ENCODE results near the gene RIPOR1.
A peak's percentile ranks its signal among the peaks of the same experiment; 100 is the strongest.
"Not testable (repeated sequence)": the region's sequence is repeated elsewhere in the genome, so short reads cannot be mapped to it uniquely, and the experiment has no call there.

The RIPOR1 gene

GRCh38 chr16:67528222-67528869 is at the start of gene RIPOR1:
RIPOR1 (plus strand) TSS chr16:67528829; CDS start chr16:67538447, 9,618 bp downstream.
- DNase-seq = peak; percentile 71

DNA sequence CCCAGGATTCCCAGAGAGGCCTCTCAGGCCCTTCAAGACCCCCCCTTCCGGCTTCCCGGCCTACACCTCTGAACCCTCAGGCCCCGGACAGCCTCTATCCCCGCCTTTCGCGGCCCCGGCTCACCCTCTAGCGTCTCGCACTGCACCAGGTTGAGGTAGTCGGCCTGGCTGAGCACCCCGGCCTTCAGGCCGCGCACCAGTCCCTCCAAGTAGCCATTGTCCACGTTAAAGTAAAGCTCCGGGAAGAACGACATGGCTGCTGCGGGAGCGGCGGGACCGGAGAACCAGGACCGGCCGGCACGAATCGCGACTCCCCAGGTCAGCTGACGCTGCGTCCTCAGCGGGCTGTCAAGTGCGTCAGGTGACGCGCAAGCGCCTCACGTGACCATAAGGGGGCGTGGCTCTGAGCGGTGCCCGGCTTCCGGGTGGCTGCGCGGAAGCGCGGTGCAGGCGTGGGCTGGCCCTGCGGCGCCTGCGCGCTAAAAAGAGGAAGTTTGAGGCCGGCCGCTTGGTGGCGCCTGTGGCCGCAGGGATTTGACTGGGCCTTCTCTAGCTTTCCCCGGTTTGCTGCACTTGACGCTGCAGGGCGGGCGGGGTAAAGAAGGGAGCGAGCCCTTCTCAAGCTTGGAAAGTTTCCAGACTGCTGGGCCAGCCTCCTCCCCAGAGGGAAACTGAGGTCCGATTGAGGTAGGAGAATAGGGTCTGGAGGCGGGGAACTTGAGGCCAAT is 47.6 kb upstream of the RIPOR1 start, which contains the start of gene ATP6V0D1:
Gene ATP6V0D1, minus strand, starts transcription at position 325 of the 728 bp plus-strand sequence. Its CDS starts 71 bp downstream, at position 254.
- peak; percentile 99 for DNase-seq

GRCh38 chr16:67481561-67482232 is 46.9 kb upstream of the RIPOR1 start:
- no peak for DNase-seq

DNA sequence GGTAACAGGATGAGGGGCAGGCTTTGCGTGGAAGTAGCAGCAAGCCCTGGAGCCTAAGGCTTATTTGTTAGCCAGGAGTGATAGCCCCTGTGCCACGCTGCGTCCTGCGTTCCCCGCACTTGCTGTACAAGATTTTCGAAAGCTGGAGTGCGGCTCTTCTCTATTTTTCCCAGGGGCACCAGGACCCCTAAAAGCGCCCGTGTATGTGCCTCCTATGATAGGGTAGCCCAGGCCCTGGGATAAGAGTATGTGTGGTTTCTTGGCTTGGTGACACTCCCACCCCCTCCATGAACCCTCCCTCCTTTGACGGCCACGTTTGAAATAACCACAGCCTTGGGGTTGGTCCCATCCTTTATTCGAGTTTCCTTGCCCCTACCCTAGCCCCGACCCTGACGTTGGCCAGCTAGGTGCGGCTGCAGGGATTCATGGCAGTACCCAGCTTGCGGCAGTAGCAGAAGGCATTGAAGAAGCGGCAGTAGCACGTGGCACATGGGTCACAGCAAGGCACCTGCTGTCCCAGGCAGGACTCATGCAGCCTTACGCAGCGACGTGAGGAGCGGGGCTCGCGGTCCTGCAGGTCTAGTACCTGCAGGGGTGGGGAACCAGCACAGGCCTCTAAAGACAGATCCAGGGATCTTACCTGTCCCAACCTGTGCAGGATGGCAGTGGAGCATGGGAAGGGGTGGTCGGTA is 46.2 kb upstream of the RIPOR1 start:
- DNase-seq = peak; percentile 67

- DNase-seq = no peak
These were observed 45.5 kb upstream of the RIPOR1 start, which contains the start of gene AGRP for GRCh38 chr16:67483150-67483549. AGRP (minus strand) TSS chr16:67483547; CDS start chr16:67483398, 149 bp downstream.

GRCh38 chr16:67483731-67484525 is 44.7 kb upstream of the RIPOR1 start:
- no peak for DNase-seq

- no peak for DNase-seq
These were observed 41.8 kb upstream of the RIPOR1 start for GRCh38 chr16:67486805-67487204.

DNA sequence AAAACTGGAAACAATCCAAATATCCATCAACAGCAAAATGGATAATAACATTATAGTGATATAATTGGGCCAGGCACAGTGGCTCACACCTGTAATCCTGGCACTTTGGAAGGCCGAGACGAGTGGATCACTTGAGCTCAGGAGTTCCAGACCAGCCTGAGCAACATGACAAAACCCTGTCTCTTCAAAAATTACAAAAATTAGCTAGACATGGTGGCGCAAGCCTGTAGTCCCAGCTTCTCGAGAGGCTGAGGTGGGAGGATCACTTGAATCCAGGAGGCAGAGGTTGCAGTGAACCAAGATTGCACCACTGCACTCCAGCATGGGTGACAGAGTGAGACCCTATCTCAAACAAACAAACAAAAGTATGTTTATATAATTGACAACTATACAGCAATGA is 41.1 kb upstream of the RIPOR1 start:
- DNase-seq = not testable (repeated sequence)

DNA sequence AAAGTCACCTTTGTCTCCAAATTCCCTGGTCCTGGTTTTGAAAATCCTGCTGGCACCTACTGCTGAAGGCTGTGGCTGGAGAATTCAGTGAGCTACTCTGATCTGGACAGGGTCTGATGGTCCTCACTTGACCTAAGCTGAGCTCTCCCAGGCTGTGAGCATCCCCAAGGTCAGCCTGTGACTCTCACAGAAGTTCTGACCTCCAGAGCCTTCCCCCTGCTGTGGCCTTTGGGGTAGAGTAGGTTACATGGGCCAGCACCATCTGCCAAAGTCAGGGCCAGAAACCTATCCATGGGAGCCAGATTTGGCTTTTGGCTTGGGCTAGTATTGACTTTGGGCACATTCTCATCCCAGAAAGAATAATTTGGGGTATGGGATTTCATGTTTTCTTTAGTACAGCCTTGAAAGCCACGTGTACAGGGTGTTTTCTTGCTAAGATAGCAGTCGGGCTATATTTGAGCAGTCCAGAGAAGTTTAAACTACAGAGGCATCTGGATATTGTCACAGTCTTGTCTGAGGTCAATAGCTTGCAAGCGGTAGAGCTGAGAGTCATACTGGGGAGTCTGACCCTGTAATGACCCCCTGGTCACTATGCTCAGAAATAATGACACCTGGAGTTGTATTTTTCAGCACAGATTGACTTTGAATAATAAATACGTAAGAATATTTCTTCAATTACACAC is 39.1 kb upstream of the RIPOR1 start:
- DNase-seq = no peak

GRCh38 chr16:67490335-67491096 is 38.1 kb upstream of the RIPOR1 start:
- DNase-seq = no peak

- DNase-seq = no peak
These were observed 29.5 kb upstream of the RIPOR1 start for GRCh38 chr16:67499106-67499505.

GRCh38 chr16:67504031-67505021 is 24.3 kb upstream of the RIPOR1 start:
- no peak for DNase-seq

DNA sequence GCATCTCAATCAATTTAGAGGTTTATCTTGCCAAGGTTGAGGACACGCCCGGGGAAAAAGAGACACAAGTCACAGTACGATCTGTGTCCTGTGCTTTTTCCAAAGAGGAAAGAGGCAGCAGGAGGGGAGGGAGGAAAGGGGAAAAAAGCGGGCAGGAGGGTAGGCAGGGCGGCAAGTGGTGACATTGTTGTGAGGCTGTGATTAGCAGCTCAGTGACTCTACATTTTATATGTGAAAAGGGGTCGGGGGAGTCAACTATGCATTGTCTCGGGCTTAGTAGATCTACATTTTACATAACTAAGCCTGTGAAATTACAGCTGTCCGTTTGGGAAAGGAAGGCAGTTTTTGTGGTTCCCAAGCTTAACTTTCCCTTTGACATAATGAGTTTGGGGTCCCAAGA is 22.2 kb upstream of the RIPOR1 start:
- no peak for DNase-seq

DNA sequence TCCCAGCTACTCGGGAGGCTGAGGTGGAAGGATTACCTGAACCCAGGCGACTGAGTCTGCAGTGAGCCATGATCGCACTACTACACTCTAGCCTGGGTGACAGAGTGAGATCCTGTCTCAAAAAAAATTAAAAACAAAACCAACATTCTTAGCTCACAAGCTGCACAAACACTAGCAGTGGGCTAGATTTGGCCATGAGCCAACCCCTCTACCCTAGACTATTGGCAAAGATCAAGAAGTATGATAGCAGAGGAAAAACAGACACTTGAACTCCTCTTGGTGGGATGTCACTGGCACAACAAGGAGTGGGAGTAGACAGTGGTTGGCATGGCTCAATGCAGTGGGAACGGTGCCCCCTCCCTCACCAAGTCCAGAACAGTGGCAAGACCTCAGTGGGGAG is 19.6 kb upstream of the RIPOR1 start:
- no peak for DNase-seq

GRCh38 chr16:67513892-67514291 is 14.7 kb upstream of the RIPOR1 start:
- DNase-seq = not testable (repeated sequence)

DNA sequence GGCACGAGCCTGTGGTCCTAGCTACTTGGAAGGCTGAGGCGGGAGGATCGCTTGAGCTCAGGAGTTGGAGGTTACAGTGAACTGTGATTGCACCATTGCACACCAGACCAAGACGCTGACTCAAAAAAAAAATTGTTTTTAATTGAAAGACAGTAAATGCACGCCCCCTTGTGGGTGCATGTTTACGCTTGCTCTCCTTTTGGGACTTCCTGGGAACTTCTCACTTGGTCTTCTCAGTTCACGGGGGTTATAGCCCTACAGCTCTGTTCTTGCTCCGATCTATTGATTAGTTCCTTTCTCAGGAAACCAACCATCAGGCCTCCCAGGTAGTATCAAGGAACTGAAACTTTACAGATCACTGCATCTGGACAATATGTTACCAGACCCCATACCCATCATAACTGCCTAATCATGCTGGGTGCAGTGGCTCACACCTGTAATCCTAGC is 14.2 kb upstream of the RIPOR1 start:
- peak; percentile 86 for DNase-seq

GRCh38 chr16:67516296-67517154 is 12.1 kb upstream of the RIPOR1 start:
- DNase-seq = no peak

- DNase-seq = no peak
These were observed 11.5 kb upstream of the RIPOR1 start for GRCh38 chr16:67517155-67517445.
